GM13977 (cell line): ENCODE measurements around the gene TMEM229A.
"Not testable (repeated sequence)": the region's sequence is repeated elsewhere in the genome, so short reads cannot be mapped to it uniquely, and the experiment has no call there.

Experiments
- DNase-seq: peaks from one replicate; pipeline ENCODE4 v3.0.0; 2012; ENCODE audit warnings: low spot score
- in situ Hi-C: fragments of 300-500 bp; cut with MboI; formaldehyde crosslinking; loops from one replicate; pipeline ENCODE4 v1.12.0; 2022; ENCODE audit warnings: low sequenced_read_pairs, low pct_unique_long_range_greater_than_20kb, mixed read lengths, inconsistent platforms; ENCODE audit not compliant: unreplicated experiment
- TF ChIP-seq, protein P1 (sequence below): IDR thresholded peaks from 2 replicates; pipeline ENCODE4 v1.5.1; 2012; ENCODE audit warnings: mild to moderate bottlenecking, control low read depth; ENCODE audit not compliant: insufficient read depth; ENCODE audit errors: extremely low read depth, missing control alignments

TMEM229A gene

DNA sequence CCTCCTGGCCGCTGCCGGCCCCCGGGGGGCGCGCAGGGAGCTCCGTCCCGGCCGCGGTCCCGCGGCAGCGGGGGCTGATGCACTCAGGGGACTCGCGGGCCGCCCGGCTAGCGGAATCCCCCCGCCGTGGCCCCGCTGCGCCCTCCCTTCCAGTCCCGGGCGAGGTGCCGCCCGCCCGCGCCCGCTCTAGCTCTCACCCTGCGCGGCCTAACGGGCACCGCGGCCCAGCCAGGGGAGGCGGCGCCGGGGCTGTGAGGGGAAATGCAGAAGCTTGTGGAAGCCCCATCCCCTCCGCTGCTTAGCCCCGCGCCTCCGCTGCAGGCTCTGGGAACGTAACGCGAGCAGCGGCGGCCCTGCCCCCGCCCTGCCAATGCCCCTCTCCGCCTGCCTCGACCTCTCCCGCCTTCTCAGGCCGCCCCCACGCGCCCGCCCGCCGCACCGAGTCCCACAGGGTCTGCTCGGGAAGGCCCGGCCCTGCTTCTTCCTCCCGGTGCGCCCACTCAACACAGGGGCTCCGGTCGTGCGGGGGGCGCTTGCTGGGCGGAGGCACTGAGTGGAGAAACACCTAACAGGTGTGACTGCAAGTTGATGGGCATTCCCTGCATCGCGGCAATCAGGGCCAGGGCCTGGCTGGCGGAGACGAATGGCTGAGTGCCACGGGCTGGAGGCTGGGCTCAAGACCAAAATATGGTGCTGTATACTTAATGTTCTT is 384 bp upstream of the TMEM229A start:
- peak; percentile 19 for DNase-seq
- TF ChIP-seq, protein P1, sequence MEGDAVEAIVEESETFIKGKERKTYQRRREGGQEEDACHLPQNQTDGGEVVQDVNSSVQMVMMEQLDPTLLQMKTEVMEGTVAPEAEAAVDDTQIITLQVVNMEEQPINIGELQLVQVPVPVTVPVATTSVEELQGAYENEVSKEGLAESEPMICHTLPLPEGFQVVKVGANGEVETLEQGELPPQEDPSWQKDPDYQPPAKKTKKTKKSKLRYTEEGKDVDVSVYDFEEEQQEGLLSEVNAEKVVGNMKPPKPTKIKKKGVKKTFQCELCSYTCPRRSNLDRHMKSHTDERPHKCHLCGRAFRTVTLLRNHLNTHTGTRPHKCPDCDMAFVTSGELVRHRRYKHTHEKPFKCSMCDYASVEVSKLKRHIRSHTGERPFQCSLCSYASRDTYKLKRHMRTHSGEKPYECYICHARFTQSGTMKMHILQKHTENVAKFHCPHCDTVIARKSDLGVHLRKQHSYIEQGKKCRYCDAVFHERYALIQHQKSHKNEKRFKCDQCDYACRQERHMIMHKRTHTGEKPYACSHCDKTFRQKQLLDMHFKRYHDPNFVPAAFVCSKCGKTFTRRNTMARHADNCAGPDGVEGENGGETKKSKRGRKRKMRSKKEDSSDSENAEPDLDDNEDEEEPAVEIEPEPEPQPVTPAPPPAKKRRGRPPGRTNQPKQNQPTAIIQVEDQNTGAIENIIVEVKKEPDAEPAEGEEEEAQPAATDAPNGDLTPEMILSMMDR = no peak
- in situ Hi-C loops = no loop called here

DNA sequence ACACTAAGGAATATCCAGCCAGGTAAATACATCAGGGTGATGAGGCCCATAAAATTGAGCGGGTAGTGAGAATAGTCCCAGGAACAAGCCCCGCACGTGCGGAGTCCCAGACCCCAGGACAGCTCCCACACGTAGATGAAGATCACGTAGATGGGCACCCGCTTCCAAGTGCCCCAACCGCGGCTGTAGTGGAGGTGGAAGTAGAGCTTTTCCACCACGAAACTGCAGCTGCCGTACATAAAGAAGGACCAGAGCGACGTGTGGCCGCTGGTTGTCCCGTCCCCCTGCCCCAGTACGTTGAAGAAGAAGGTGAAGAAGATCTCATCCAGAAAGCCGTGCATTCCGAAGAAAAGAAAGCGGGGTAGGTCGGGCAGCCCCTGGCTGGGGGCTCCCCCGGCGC is 948 bp downstream of the TMEM229A start:
- TF ChIP-seq, protein P1 = no peak
- DNase-seq = no peak
- in situ Hi-C loops = no loop called here

DNA sequence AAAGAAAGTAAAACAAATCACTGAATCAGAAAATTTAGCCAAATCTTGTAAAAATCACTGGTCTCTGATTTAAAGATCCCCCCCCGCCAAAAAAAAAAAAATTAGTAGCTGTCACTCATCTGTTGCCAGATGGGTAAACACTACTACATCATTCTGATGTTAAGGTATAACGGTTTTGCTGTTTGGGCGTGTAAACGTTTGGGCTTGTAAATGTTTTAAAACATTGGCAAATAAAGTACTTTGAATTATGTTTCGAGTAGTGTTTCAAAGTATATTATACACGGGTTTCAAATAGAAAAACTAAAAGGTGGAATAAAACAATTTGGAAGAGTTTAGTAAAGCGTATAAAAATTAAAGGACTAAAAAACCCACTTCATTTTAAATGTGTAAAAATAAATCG is 1.5 kb downstream of the TMEM229A start:
- no peak for DNase-seq
- in situ Hi-C loops = no loop called here
- TF ChIP-seq, protein P1 = no peak

DNA sequence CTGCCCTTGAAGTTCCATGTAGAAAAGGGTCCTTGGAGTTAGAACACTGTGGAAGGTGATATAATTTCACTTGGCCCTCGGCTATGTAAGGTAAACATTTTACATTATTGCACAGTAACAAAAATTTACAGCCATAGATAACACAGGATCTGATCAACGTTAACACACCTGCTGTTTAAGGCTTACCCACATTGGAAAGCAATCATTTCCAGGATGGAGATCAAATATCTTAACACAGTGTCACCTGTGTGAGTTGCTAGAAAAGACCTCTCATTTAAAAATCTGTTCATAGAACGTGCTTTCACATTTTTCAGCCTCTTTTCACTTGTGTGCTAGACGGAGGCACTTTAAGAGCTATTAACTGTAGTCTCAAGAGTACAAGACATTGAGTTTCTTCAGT is 1.9 kb downstream of the TMEM229A start:
- DNase-seq = no peak
- TF ChIP-seq, protein P1 = no peak
- in situ Hi-C loops = no loop called here

DNA sequence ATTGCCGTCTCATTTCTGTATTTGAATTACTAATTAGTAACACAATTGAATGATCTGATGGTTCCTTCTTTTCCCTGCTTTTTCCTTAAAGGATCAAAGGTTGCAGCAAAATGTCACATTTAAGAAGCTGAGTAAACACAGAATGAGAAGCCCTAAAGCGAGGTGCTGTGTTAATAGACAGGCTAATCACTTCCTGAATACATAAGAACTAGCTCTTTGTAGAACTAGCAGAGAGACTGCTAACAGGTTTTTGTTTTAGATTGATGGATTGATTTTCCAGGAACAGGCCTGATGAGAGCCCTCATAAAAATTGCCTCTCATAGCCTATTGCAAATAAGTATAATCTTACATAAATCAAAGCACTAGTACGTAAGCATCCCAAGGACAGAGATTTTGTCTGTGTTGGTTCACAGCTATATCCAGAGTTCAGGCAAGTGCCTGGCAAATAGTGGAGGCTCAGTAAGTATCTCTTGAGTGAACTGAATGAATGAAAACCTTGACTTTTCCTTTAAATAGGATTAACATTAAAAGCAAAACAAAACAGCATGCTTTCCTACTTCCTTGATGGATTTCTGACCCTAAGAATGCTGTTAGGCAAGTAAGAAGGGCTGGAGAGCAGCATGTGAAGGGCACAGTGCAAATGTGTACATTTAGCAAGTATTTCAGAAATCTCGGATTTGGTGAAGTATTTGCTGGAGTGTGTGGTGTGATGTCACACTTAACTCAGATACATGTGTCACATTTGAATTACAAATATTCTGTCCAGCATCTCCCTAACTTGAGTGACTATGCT is 3.3 kb downstream of the TMEM229A start:
- in situ Hi-C loops = no loop called here
- TF ChIP-seq, protein P1 = no peak
- DNase-seq = no peak

DNA sequence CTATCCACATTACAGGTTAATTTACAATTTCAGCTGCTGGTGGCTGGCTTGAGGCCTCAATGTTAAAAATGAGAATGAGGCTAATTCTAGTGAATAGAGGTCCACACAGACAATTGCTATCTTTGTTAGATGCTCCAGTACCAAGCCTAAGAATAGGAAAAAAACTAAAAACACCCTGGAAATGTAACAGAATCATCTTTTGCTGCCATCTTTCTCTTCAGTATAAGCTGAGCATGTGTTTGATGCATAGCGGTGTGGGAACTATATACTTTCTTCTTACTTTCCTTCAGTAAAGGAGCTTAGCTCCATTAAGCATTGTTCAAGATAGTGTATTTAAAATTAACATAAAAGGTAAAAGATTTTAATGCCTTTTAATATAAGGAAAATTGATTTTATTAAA is 5.6 kb downstream of the TMEM229A start:
- no peak for DNase-seq
- TF ChIP-seq, protein P1 = no peak
- in situ Hi-C loops = no loop called here

DNA sequence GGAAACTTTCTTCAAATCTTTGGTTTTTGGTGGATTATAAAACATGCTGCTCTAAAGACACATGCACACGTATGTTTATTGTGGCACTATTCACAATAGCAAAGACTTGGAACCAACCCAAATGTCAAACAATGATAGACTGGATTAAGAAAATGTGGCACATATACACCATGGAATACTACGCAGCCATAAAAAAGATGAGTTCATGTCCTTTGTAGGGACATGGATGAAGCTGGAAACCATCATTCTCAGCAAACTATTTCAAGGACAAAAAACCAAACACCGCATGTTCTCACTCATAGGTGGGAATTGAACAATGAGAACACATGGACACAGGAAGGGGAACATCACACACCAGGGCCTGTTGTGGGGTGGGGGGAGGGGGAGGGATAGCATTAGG is 8.5 kb downstream of the TMEM229A start:
- DNase-seq, in situ Hi-C loops: not testable (repeated sequence)
